ENCODE measurements around the gene CFHR4.

DNA sequence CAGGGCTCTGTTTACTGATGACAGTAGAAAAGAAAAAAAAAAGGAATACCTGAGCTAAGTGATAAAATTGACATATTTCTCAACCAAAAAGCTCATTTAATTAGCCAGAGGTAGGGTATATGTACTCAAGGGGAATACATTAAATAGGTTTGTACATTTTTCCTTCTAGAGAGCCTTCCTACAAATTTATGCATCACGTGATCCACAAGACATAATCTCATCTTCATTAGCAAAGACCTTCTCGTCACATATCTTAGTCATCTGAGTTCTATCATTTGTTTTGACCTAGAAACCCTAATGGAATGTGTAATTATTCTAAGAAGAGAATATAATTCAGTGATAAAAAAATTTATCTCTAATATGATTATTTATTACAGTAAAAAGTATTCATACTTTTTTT lies 30.7 kb upstream of the CFHR4 start:
- TF ChIP-seq NFKBIZ (CRISPR knock-in tag; IDR thresholded peaks at IDR 0.05) (no peak), FOXJ3 (CRISPR knock-in tag; IDR thresholded peaks at IDR 0.05; ENCODE audit: borderline replicate concordance) (no peak), NCOA2 (CRISPR knock-in tag; IDR thresholded peaks at IDR 0.05) (no peak), RFX5 (IDR thresholded peaks at IDR 0.05; ENCODE audit: low read depth, low read length) (no peak), SP2 (CRISPR knock-in tag; IDR thresholded peaks at IDR 0.05) (no peak)
- TF ChIP-seq, protein P1, sequence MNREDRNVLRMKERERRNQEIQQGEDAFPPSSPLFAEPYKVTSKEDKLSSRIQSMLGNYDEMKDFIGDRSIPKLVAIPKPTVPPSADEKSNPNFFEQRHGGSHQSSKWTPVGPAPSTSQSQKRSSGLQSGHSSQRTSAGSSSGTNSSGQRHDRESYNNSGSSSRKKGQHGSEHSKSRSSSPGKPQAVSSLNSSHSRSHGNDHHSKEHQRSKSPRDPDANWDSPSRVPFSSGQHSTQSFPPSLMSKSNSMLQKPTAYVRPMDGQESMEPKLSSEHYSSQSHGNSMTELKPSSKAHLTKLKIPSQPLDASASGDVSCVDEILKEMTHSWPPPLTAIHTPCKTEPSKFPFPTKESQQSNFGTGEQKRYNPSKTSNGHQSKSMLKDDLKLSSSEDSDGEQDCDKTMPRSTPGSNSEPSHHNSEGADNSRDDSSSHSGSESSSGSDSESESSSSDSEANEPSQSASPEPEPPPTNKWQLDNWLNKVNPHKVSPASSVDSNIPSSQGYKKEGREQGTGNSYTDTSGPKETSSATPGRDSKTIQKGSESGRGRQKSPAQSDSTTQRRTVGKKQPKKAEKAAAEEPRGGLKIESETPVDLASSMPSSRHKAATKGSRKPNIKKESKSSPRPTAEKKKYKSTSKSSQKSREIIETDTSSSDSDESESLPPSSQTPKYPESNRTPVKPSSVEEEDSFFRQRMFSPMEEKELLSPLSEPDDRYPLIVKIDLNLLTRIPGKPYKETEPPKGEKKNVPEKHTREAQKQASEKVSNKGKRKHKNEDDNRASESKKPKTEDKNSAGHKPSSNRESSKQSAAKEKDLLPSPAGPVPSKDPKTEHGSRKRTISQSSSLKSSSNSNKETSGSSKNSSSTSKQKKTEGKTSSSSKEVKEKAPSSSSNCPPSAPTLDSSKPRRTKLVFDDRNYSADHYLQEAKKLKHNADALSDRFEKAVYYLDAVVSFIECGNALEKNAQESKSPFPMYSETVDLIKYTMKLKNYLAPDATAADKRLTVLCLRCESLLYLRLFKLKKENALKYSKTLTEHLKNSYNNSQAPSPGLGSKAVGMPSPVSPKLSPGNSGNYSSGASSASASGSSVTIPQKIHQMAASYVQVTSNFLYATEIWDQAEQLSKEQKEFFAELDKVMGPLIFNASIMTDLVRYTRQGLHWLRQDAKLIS (CRISPR knock-in tag; IDR thresholded peaks at IDR 0.05), result no peak
- TF ChIP-seq, protein P2, sequence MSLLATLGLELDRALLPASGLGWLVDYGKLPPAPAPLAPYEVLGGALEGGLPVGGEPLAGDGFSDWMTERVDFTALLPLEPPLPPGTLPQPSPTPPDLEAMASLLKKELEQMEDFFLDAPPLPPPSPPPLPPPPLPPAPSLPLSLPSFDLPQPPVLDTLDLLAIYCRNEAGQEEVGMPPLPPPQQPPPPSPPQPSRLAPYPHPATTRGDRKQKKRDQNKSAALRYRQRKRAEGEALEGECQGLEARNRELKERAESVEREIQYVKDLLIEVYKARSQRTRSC (CRISPR knock-in tag; IDR thresholded peaks at IDR 0.05; ENCODE audit: low read depth), result no peak
- TF ChIP-seq, protein P3, sequence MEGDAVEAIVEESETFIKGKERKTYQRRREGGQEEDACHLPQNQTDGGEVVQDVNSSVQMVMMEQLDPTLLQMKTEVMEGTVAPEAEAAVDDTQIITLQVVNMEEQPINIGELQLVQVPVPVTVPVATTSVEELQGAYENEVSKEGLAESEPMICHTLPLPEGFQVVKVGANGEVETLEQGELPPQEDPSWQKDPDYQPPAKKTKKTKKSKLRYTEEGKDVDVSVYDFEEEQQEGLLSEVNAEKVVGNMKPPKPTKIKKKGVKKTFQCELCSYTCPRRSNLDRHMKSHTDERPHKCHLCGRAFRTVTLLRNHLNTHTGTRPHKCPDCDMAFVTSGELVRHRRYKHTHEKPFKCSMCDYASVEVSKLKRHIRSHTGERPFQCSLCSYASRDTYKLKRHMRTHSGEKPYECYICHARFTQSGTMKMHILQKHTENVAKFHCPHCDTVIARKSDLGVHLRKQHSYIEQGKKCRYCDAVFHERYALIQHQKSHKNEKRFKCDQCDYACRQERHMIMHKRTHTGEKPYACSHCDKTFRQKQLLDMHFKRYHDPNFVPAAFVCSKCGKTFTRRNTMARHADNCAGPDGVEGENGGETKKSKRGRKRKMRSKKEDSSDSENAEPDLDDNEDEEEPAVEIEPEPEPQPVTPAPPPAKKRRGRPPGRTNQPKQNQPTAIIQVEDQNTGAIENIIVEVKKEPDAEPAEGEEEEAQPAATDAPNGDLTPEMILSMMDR (CRISPR knock-in tag; IDR thresholded peaks at IDR 0.05), result no peak

All from HepG2 (cell line).